Hepatocyte (in vitro differentiated cells): Measurements from ENCODE around the gene MEN1. TPM values are rescaled to one million over a fixed set of nuclear protein-coding genes. Genes with fewer than 3 reads are reported as not detected.
A peak's percentile ranks its signal among the peaks of the same experiment; 100 is the strongest.

Experiments
- DNase-seq: peaks from one replicate; pipeline ENCODE4 v3.0.0-alpha.2; 2016; ENCODE audit warnings: low spot score
- H2AFZ ChIP-seq: fragments of 200-600 bp; sonication (generic); 2 replicates; pipeline ENCODE4 v1.6.0; 2016; ENCODE audit warnings: antibody characterized with exemption, mild to moderate bottlenecking
- H3K27ac ChIP-seq: fragments of 200-600 bp; sonication (generic); 2 replicates; pipeline ENCODE4 v1.5.1; 2016; ENCODE audit warnings: mild to moderate bottlenecking
- H3K27me3 ChIP-seq: fragments of 200-600 bp; sonication (generic); 2 replicates; pipeline ENCODE4 v1.6.1; 2016
- H3K36me3 ChIP-seq: fragments of 200-600 bp; sonication (generic); replicated peaks from 2 replicates; pipeline ENCODE4 v1.5.1; 2016; ENCODE audit warnings: low read depth; ENCODE audit not compliant: insufficient read depth
- H3K4me1 ChIP-seq: fragments of 200-600 bp; sonication (generic); 2 replicates; pipeline ENCODE4 v1.5.1; 2016; ENCODE audit warnings: mild to moderate bottlenecking, moderate library complexity; ENCODE audit not compliant: insufficient read depth
- H3K4me2 ChIP-seq: fragments of 200-600 bp; sonication (generic); 2 replicates; pipeline ENCODE4 v1.6.0; 2016
- H3K4me3 ChIP-seq: fragments of 200-600 bp; sonication (generic); 2 replicates; pipeline ENCODE4 v1.5.1; 2016; ENCODE audit warnings: mild to moderate bottlenecking
- H3K79me2 ChIP-seq: fragments of 200-600 bp; sonication (generic); 2 replicates; pipeline ENCODE4 v1.6.0; 2017; ENCODE audit warnings: mild to moderate bottlenecking
- H3K9me2 ChIP-seq: fragments of 200-600 bp; sonication (generic); replicated peaks from 2 replicates; pipeline ENCODE4 v1.6.0; 2017; ENCODE audit warnings: mild to moderate bottlenecking; ENCODE audit not compliant: insufficient read depth
- H3K9me3 ChIP-seq: fragments of 200-600 bp; sonication (generic); 2 replicates; pipeline ENCODE4 v1.5.1; 2016; ENCODE audit warnings: low read depth, mild to moderate bottlenecking
- H4K20me1 ChIP-seq: fragments of 200-600 bp; sonication (generic); 2 replicates; pipeline ENCODE4 v1.6.0; 2016; ENCODE audit warnings: mild to moderate bottlenecking; ENCODE audit not compliant: insufficient read depth, poor library complexity, severe bottlenecking
- CTCF ChIP-seq: fragments of 200-600 bp; sonication (generic); IDR thresholded peaks from 2 replicates; pipeline ENCODE4 v1.5.1; 2016; ENCODE audit warnings: antibody characterized with exemption, mild to moderate bottlenecking; ENCODE audit not compliant: poor library complexity
- EZH2 ChIP-seq: fragments of 200-600 bp; sonication (generic); IDR thresholded peaks from 2 replicates; pipeline ENCODE4 v1.6.1; 2016; ENCODE audit warnings: antibody characterized with exemption, mild to moderate bottlenecking, borderline replicate concordance
- EZH2phosphoT487 ChIP-seq: fragments of 200-600 bp; sonication (generic); IDR thresholded peaks from one replicate; pipeline ENCODE4 v1.6.1; 2018; ENCODE audit warnings: antibody characterized with exemption, mild to moderate bottlenecking, low read depth, moderate library complexity; ENCODE audit not compliant: unreplicated experiment, severe bottlenecking
- whole genome bisulfite sequencing: methylation state at CpG from one replicate; pipeline ENCODE4 v1.1.6; 2016; ENCODE audit warnings: low lambda C conversion rate; ENCODE audit errors: missing lambda C conversion rate; 5-methylcytosine and 5-hydroxymethylcytosine counted together
- polyA plus RNA-seq: library from polyadenylated mRNA; unstranded; fragments of >200 nt; fragmentation: Nextera tagmentation; extraction: Ambion mirVana; gene quantifications from 2 replicates; pipeline ENCODE4 v1.2.1, GENCODE V29; 2016
- total RNA-seq: library from RNA; depleted of rRNA; stranded (reverse); fragments of >200 nt; gene quantifications from 2 replicates; pipeline ENCODE4 v1.2.3, GENCODE V29; 2014

MEN1 gene
- total and polyA plus RNA-seq, 2 experiments from 2014 or later = 18.6 to 49.1 TPM

- H3K79me2 ChIP-seq = peaks cover 68% of the 10 kb centered on the region
- no peaks in the 10 kb centered on the region for H3K9me2 ChIP-seq
- H3K4me1 ChIP-seq = peaks cover 15% of the 10 kb centered on the region
- peak overlapping the region; percentile 85 for H3K4me3 ChIP-seq
- DNase-seq = no peak
- H2AFZ ChIP-seq = no peak overlapping the region
- H3K4me2 ChIP-seq = peak overlapping the region; percentile 80
- H3K27me3 ChIP-seq = no peaks in the 10 kb centered on the region
- 78% methylated on average over 6 of the region's 6 CpGs for WGBS
- H4K20me1 ChIP-seq = peaks cover 61% of the 10 kb centered on the region
- TF ChIP-seq CTCF (no peak), EZH2 (no peak), EZH2phosphoT487 (no peak)
- H3K27ac ChIP-seq = no peak overlapping the region
- no peaks in the 10 kb centered on the region for H3K36me3 ChIP-seq
- H3K9me3 ChIP-seq = no peaks in the 10 kb centered on the region
Measured at GRCh38 chr11:64776425-64776824, 33.9 kb downstream of the MEN1 start.

GRCh38 chr11:64774144-64774543, 36.2 kb downstream of the MEN1 start:
- Histone ChIP-seq H3K27ac (no peak overlapping the region), H3K9me2 (no peaks in the 10 kb centered on the region), H3K4me3 (no peak overlapping the region), H3K36me3 (no peaks in the 10 kb centered on the region), H3K4me2 (no peak overlapping the region), H3K79me2 (peaks cover 83% of the 10 kb centered on the region), H2AFZ (no peak overlapping the region), H4K20me1 (peaks cover 83% of the 10 kb centered on the region), H3K27me3 (no peaks in the 10 kb centered on the region), H3K9me3 (no peaks in the 10 kb centered on the region), H3K4me1 (peaks cover 9% of the 10 kb centered on the region)
- DNase-seq = no peak
- 90% methylated on average over 5 of the region's 5 CpGs for WGBS
- TF ChIP-seq EZH2 = no peak
- no peak for TF ChIP-seq EZH2phosphoT487
- TF ChIP-seq CTCF = no peak

DNA sequence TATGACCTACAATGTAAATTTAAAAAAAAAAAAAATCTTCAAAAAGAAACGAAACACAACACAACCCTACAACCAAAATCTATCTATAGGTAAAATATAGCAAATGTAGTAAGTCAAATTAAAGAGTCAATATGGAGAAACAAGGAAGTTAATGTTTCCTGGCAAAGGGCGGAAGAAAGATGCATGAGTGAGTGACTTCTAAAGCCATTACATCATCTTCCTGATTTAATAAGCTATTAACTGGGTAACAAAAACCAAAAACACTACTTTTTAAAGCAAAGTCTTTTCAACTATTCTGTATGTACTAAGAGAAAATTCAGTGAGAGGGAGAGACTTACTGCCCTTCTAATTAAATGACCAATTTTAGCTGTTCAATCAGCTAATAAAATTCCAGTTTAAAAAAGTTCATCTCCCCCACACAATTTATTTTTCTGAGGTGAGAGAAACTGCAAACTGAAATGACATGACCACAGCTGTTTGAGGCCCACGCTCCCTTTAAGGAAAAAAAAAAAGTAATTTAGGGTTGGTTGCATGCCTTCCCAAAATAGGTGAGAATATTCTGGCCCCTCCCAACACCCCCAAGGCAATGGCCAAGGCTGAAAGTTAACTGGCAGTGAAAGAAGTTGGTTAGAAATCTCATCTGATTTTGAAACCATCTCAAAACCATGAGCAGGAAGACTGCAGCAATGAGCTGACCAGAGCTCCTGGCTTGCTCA, 37.9 kb downstream of the MEN1 start:
- H4K20me1 ChIP-seq = peaks cover 99% of the 10 kb centered on the region
- no peak overlapping the region for H2AFZ ChIP-seq
- TF ChIP-seq EZH2 (no peak), CTCF (no peak), EZH2phosphoT487 (no peak)
- no peaks in the 10 kb centered on the region for H3K27me3 ChIP-seq
- H3K9me3 ChIP-seq = no peaks in the 10 kb centered on the region
- H3K9me2 ChIP-seq = no peaks in the 10 kb centered on the region
- H3K27ac ChIP-seq = no peak overlapping the region
- no peaks in the 10 kb centered on the region for H3K36me3 ChIP-seq
- H3K4me2 ChIP-seq = no peak overlapping the region
- 86% methylated on average over 3 of the region's 3 CpGs for WGBS
- no peak overlapping the region for H3K4me3 ChIP-seq
- H3K4me1 ChIP-seq = peaks cover 9% of the 10 kb centered on the region
- DNase-seq = no peak
- peaks cover 96% of the 10 kb centered on the region for H3K79me2 ChIP-seq
